Neural cell (in vitro differentiated cells): ENCODE data around the gene WFDC1. TPM values are rescaled to one million over a fixed set of nuclear protein-coding genes. Genes with fewer than 3 reads are reported as not detected.

Experiments used
- H2AFZ ChIP-seq: fragments of 200-600, 300-800 bp; sonication (generic), shearing (Covaris generic); 2 replicates; pipeline ENCODE4 v1.6.0; 2014; ENCODE audit warnings: low read depth, mild to moderate bottlenecking, antibody characterized with exemption, low read length, moderate library complexity
- H3F3A ChIP-seq: fragments of 200-600 bp; shearing (Covaris generic); 2 replicates; pipeline ENCODE4 v1.6.1; 2016; ENCODE audit warnings: mild to moderate bottlenecking, moderate library complexity, mixed read lengths, antibody characterized with exemption, low read length; ENCODE audit not compliant: insufficient read depth, poor library complexity, severe bottlenecking
- H3K27ac ChIP-seq: fragments of 200-600, 300-800 bp; sonication (generic), shearing (Covaris generic); 2 replicates; pipeline ENCODE4 v1.5.1; 2014; ENCODE audit warnings: mild to moderate bottlenecking, low read length, moderate library complexity
- H3K27me3 ChIP-seq: fragments of 300-800, 200-600 bp; sonication (generic), shearing (Covaris generic); 2 replicates; pipeline ENCODE4 v1.6.0; 2014; ENCODE audit warnings: mild to moderate bottlenecking, low read depth, low read length, moderate library complexity; ENCODE audit not compliant: insufficient read depth
- H3K36me3 ChIP-seq: fragments of 300-800, 200-600 bp; sonication (generic), shearing (Covaris generic); 2 replicates; pipeline ENCODE4 v1.5.1; 2014; ENCODE audit warnings: mild to moderate bottlenecking, antibody characterized with exemption, low read length, moderate library complexity; ENCODE audit not compliant: insufficient read depth
- H3K4me2 ChIP-seq: fragments of 300-800, 200-600 bp; sonication (generic), shearing (Covaris generic); 2 replicates; pipeline ENCODE4 v1.6.0; 2014; ENCODE audit warnings: mild to moderate bottlenecking, low read length
- H3K4me3 ChIP-seq: fragments of 300-800, 200-600 bp; sonication (generic), shearing (Covaris generic); 2 replicates; pipeline ENCODE4 v1.5.1; 2014; ENCODE audit warnings: mild to moderate bottlenecking, low read length, moderate library complexity
- H3K79me2 ChIP-seq: fragments of 200-600 bp; shearing (Covaris generic); replicated peaks from 2 replicates; pipeline ENCODE4 v1.6.0; 2014; ENCODE audit warnings: mild to moderate bottlenecking, low read length, moderate library complexity; ENCODE audit not compliant: insufficient read depth
- H3K9ac ChIP-seq: fragments of 300-800, 200-600 bp; sonication (generic), shearing (Covaris generic); 2 replicates; pipeline ENCODE4 v1.6.1; 2016; ENCODE audit warnings: mild to moderate bottlenecking, low read length, mixed read lengths
- H3K9me2 ChIP-seq: fragments of 200-600 bp; shearing (Covaris generic); 2 replicates; pipeline ENCODE4 v1.6.1; 2016; ENCODE audit warnings: mild to moderate bottlenecking, low read length, mixed read lengths; ENCODE audit not compliant: insufficient read depth
- H3K9me3 ChIP-seq: fragments of 200-600, 300-800 bp; sonication (generic), shearing (Covaris generic); 2 replicates; pipeline ENCODE4 v1.6.1; 2016; ENCODE audit warnings: mild to moderate bottlenecking, mixed run types, low read length, moderate library complexity, mixed read lengths
- H4K20me1 ChIP-seq: fragments of 200-600 bp; shearing (Covaris generic); 2 replicates; pipeline ENCODE4 v1.6.1; 2016; ENCODE audit warnings: mild to moderate bottlenecking, mixed run types; ENCODE audit not compliant: insufficient read depth
- EP300 ChIP-seq: fragments of 450-650 bp; conservative IDR thresholded peaks from 2 replicates; pipeline ENCODE4 v1.6.1; 2014; ENCODE audit warnings: antibody characterized with exemption, mild to moderate bottlenecking, moderate library complexity; ENCODE audit not compliant: poor library complexity, severe bottlenecking
- EZH2 ChIP-seq: fragments of 200-600, 300-800 bp; shearing (Covaris generic), sonication (generic); IDR thresholded peaks from 2 replicates; pipeline ENCODE4 v1.6.1; 2014; ENCODE audit warnings: antibody characterized with exemption, low read length, borderline replicate concordance, mild to moderate bottlenecking; ENCODE audit not compliant: insufficient read depth, poor library complexity, severe bottlenecking
- MXI1 ChIP-seq: fragments of 450-650 bp; conservative IDR thresholded peaks from 2 replicates; pipeline ENCODE4 v1.6.1; 2014; ENCODE audit warnings: antibody characterized with exemption, mild to moderate bottlenecking; ENCODE audit not compliant: poor library complexity, severe bottlenecking
- POLR2AphosphoS5 ChIP-seq: IDR thresholded peaks from 2 replicates; pipeline ENCODE4 v1.6.1; 2012
- RAD21 ChIP-seq: fragments of 450-650 bp; conservative IDR thresholded peaks from 2 replicates; pipeline ENCODE4 v1.6.1; 2014; ENCODE audit warnings: antibody characterized with exemption, mild to moderate bottlenecking, moderate library complexity
- REST ChIP-seq: IDR thresholded peaks from 2 replicates; pipeline ENCODE4 v1.6.1; 2012; ENCODE audit warnings: borderline replicate concordance
- SMC3 ChIP-seq: fragments of 450-650 bp; conservative IDR thresholded peaks from 2 replicates; pipeline ENCODE4 v1.6.1; 2014; ENCODE audit warnings: antibody characterized with exemption, mild to moderate bottlenecking, moderate library complexity; ENCODE audit not compliant: poor library complexity
- TAF1 ChIP-seq: IDR thresholded peaks from 2 replicates; pipeline ENCODE4 v1.6.1; 2012; ENCODE audit warnings: low read depth
- polyA plus RNA-seq: library from polyadenylated mRNA; depleted of rRNA; stranded (reverse); fragments of >200 nt; gene quantifications from 2 replicates; pipeline ENCODE4 v1.2.3, GENCODE V29; 2014
- TF ChIP-seq, protein P1 (sequence below): fragments of 450-650 bp; IDR thresholded peaks from 2 replicates; pipeline ENCODE4 v1.5.1; 2014; ENCODE audit warnings: antibody characterized with exemption, mild to moderate bottlenecking, moderate library complexity; ENCODE audit not compliant: poor library complexity, severe bottlenecking

WFDC1 gene
- polyA plus RNA-seq, 1 donor from 2014 or later, result not detected

GRCh38 chr16:84318091-84318975 is 23.7 kb downstream of the WFDC1 start:
- H3K36me3 ChIP-seq, result no peaks in the 10 kb centered on the region
- H3K4me3 ChIP-seq, result no peak overlapping the region
- no peak overlapping the region for H3K4me2 ChIP-seq
- H3K27me3 ChIP-seq, result peaks cover 2% of the 10 kb centered on the region
- no peaks in the 10 kb centered on the region for H3F3A ChIP-seq
- H3K9me2 ChIP-seq, result no peaks in the 10 kb centered on the region
- no peaks in the 10 kb centered on the region for H3K79me2 ChIP-seq
- H3K9me3 ChIP-seq, result no peaks in the 10 kb centered on the region
- H4K20me1 ChIP-seq, result no peaks in the 10 kb centered on the region
- no peak overlapping the region for H2AFZ ChIP-seq
- no peak overlapping the region for H3K9ac ChIP-seq
- TF ChIP-seq TAF1, result no peak
- no peak for TF ChIP-seq MXI1
- no peak for TF ChIP-seq EP300
- TF ChIP-seq RAD21, result no peak
- no peak for TF ChIP-seq SMC3
- no peak for TF ChIP-seq REST
- TF ChIP-seq EZH2, result no peak
- TF ChIP-seq, protein P1, sequence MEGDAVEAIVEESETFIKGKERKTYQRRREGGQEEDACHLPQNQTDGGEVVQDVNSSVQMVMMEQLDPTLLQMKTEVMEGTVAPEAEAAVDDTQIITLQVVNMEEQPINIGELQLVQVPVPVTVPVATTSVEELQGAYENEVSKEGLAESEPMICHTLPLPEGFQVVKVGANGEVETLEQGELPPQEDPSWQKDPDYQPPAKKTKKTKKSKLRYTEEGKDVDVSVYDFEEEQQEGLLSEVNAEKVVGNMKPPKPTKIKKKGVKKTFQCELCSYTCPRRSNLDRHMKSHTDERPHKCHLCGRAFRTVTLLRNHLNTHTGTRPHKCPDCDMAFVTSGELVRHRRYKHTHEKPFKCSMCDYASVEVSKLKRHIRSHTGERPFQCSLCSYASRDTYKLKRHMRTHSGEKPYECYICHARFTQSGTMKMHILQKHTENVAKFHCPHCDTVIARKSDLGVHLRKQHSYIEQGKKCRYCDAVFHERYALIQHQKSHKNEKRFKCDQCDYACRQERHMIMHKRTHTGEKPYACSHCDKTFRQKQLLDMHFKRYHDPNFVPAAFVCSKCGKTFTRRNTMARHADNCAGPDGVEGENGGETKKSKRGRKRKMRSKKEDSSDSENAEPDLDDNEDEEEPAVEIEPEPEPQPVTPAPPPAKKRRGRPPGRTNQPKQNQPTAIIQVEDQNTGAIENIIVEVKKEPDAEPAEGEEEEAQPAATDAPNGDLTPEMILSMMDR, result no peak
- no peak for TF ChIP-seq POLR2AphosphoS5
- H3K27ac ChIP-seq, result no peak overlapping the region

- no peaks in the 10 kb centered on the region for H3F3A ChIP-seq
- H3K79me2 ChIP-seq, result no peaks in the 10 kb centered on the region
- no peaks in the 10 kb centered on the region for H4K20me1 ChIP-seq
- no peaks in the 10 kb centered on the region for H3K9me3 ChIP-seq
- H3K27ac ChIP-seq, result no peak overlapping the region
- no peak overlapping the region for H3K9ac ChIP-seq
- TF ChIP-seq MXI1, result no peak
- no peak for TF ChIP-seq EP300
- no peak for TF ChIP-seq EZH2
- no peak for TF ChIP-seq POLR2AphosphoS5
- TF ChIP-seq TAF1, result no peak
- no peak for TF ChIP-seq RAD21
- TF ChIP-seq SMC3, result no peak
- TF ChIP-seq, protein P1, result no peak
- no peak for TF ChIP-seq REST
- no peaks in the 10 kb centered on the region for H3K9me2 ChIP-seq
- H3K27me3 ChIP-seq, result no peaks in the 10 kb centered on the region
- H2AFZ ChIP-seq, result no peak overlapping the region
- H3K4me2 ChIP-seq, result no peak overlapping the region
- no peaks in the 10 kb centered on the region for H3K36me3 ChIP-seq
- H3K4me3 ChIP-seq, result no peak overlapping the region
Observed at GRCh38 chr16:84319146-84319760, 24.6 kb downstream of the WFDC1 start.
